ENCODE measurements around the gene TMEM131.

TMEM131 gene

GRCh38 chr2:97914691-97915213 lies 81.0 kb downstream of the TMEM131 start:
- H3K4me3 ChIP-seq (ENCODE audit: low read depth, low read length) = no peak overlapping the region
- no peaks in the 10 kb centered on the region for H3K9me3 ChIP-seq (ENCODE audit: severe bottlenecking)
- no peaks in the 10 kb centered on the region for H3K27me3 ChIP-seq (ENCODE audit: insufficient read depth, low read depth, severe bottlenecking)
- no peak for TF ChIP-seq CTCF (IDR thresholded peaks at IDR 0.05; ENCODE audit: low read depth, low read length)
- no peak for DNase-seq
- peaks cover under 1% of the 10 kb centered on the region; the same call in 1 of the 2 replicates for H3K36me3 ChIP-seq
- H3K27ac ChIP-seq = no peak overlapping the region

GRCh38 chr2:97913846-97914245 lies 81.9 kb downstream of the TMEM131 start:
- Histone ChIP-seq H3K9me3 (ENCODE audit: severe bottlenecking) (no peaks in the 10 kb centered on the region), H3K27me3 (ENCODE audit: insufficient read depth, low read depth, severe bottlenecking) (no peaks in the 10 kb centered on the region), H3K27ac (no peak overlapping the region), H3K4me3 (ENCODE audit: low read depth, low read length) (no peak overlapping the region), H3K36me3 (no peaks in the 10 kb centered on the region)
- DNase-seq = no peak
- TF ChIP-seq CTCF (IDR thresholded peaks at IDR 0.05; ENCODE audit: low read depth, low read length) = no peak

- no peak for TF ChIP-seq CTCF (IDR thresholded peaks at IDR 0.05; ENCODE audit: low read depth, low read length)
- DNase-seq = no peak
- no peak overlapping the region for H3K27ac ChIP-seq
Measured at GRCh38 chr2:97911922-97912575, 83.7 kb downstream of the TMEM131 start.

GRCh38 chr2:97911206-97911921 lies 84.4 kb downstream of the TMEM131 start:
- TF ChIP-seq CTCF (IDR thresholded peaks at IDR 0.05; ENCODE audit: low read depth, low read length) = no peak
- H3K9me3 ChIP-seq (ENCODE audit: severe bottlenecking) = no peaks in the 10 kb centered on the region
- H3K36me3 ChIP-seq = peaks cover under 1% of the 10 kb centered on the region; the same call in 1 of the 2 replicates
- no peaks in the 10 kb centered on the region for H3K27me3 ChIP-seq (ENCODE audit: insufficient read depth, low read depth, severe bottlenecking)
- no peak overlapping the region for H3K27ac ChIP-seq
- no peak for DNase-seq
- H3K4me3 ChIP-seq (ENCODE audit: low read depth, low read length) = no peak overlapping the region

More at GRCh38 chr2:97911922-97912575, 83.7 kb downstream of the TMEM131 start:
- H3K27me3 ChIP-seq (ENCODE audit: insufficient read depth, low read depth, severe bottlenecking) = no peaks in the 10 kb centered on the region
- no peak overlapping the region for H3K4me3 ChIP-seq (ENCODE audit: low read depth, low read length)
- no peaks in the 10 kb centered on the region for H3K9me3 ChIP-seq (ENCODE audit: severe bottlenecking)
- H3K36me3 ChIP-seq = no peaks in the 10 kb centered on the region

GRCh38 chr2:97910403-97911205 lies 85.1 kb downstream of the TMEM131 start:
- Histone ChIP-seq H3K9me3 (ENCODE audit: severe bottlenecking) (peaks cover 2% of the 10 kb centered on the region), H3K36me3 (peaks cover 8% of the 10 kb centered on the region), H3K27ac (no peak overlapping the region), H3K27me3 (ENCODE audit: insufficient read depth, low read depth, severe bottlenecking) (no peaks in the 10 kb centered on the region), H3K4me3 (ENCODE audit: low read depth, low read length) (no peak overlapping the region)
- TF ChIP-seq CTCF (IDR thresholded peaks at IDR 0.05; ENCODE audit: low read depth, low read length) = no peak
- no peak for DNase-seq
